ENCODE results near the gene FAM83G.

- no peak for TF ChIP-seq CTCF (conservative IDR thresholded peaks at IDR 0.05; ENCODE audit: low read length)
- TF ChIP-seq EZH2phosphoT487 (IDR thresholded peaks at IDR 0.05; ENCODE audit: borderline replicate concordance) = no peak
Observed at GRCh38 chr17:18977646-18978045, 26.9 kb downstream of the FAM83G start.

Measured in Loucy (cell line).